ACC112 (cell line): ENCODE data around the gene ATG13.

ENCODE experiments used
- H2AFZ ChIP-seq: fragments of 200-600 bp; sonication (generic); one replicate; pipeline ENCODE4 v1.6.0; 2017; ENCODE audit warnings: antibody characterized with exemption, low read length; ENCODE audit not compliant: unreplicated experiment
- H3K27ac ChIP-seq: fragments of 200-600 bp; sonication (generic); 2 replicates; pipeline ENCODE4 v1.5.1; 2014; ENCODE audit warnings: low read depth, mild to moderate bottlenecking, antibody characterized with exemption, low read length, moderate library complexity
- H3K27me3 ChIP-seq: fragments of 200-600 bp; sonication (generic); 2 replicates; pipeline ENCODE4 v1.6.1; 2014; ENCODE audit warnings: mild to moderate bottlenecking, antibody characterized with exemption, low read length, moderate library complexity, mixed read lengths; ENCODE audit not compliant: insufficient read depth
- H3K36me3 ChIP-seq: fragments of 200-600 bp; sonication (generic); 2 replicates; pipeline ENCODE4 v1.6.1; 2016; ENCODE audit warnings: mild to moderate bottlenecking, antibody characterized with exemption, low read length, moderate library complexity, mixed read lengths; ENCODE audit not compliant: insufficient read depth
- H3K4me1 ChIP-seq: fragments of 200-600 bp; sonication (generic); one replicate; pipeline ENCODE4 v1.6.1; 2016; ENCODE audit warnings: low read length, mixed read lengths; ENCODE audit not compliant: insufficient read depth, unreplicated experiment, control insufficient read depth
- H3K4me3 ChIP-seq: fragments of 200-600 bp; sonication (generic); 2 replicates; pipeline ENCODE4 v1.5.1; 2014; ENCODE audit warnings: mild to moderate bottlenecking, low read depth, low read length
- H3K79me2 ChIP-seq: fragments of 200-600 bp; sonication (generic); one replicate; pipeline ENCODE4 v1.6.0; 2016; ENCODE audit warnings: low read length; ENCODE audit not compliant: control insufficient read depth, unreplicated experiment, insufficient read depth

The ATG13 gene

GRCh38 chr11:46643531-46643930 lies 26.2 kb downstream of the ATG13 start:
- H3K36me3 ChIP-seq: peaks cover 11% of the 10 kb centered on the region; the same call in 1 of the 2 replicates
- H2AFZ ChIP-seq: no peak overlapping the region
- no peaks in the 10 kb centered on the region for H3K79me2 ChIP-seq
- no peak overlapping the region for H3K4me3 ChIP-seq
- H3K27me3 ChIP-seq: no peaks in the 10 kb centered on the region
- peaks cover 10% of the 10 kb centered on the region for H3K4me1 ChIP-seq
- H3K27ac ChIP-seq: no peak overlapping the region

GRCh38 chr11:46643986-46644385 lies 26.6 kb downstream of the ATG13 start:
- Histone ChIP-seq H3K27ac (no peak overlapping the region), H3K27me3 (no peaks in the 10 kb centered on the region), H3K4me1 (peaks cover 10% of the 10 kb centered on the region), H3K36me3 (peaks cover 11% of the 10 kb centered on the region; the same call in 1 of the 2 replicates), H3K79me2 (no peaks in the 10 kb centered on the region), H3K4me3 (no peak overlapping the region), H2AFZ (no peak overlapping the region)

- Histone ChIP-seq H2AFZ (no peak overlapping the region), H3K4me1 (peaks cover 20% of the 10 kb centered on the region), H3K4me3 (peak overlapping the region; percentile 4; the same call in 1 of the 2 replicates), H3K27ac (peak overlapping the region; percentile 83), H3K79me2 (no peaks in the 10 kb centered on the region), H3K27me3 (no peaks in the 10 kb centered on the region), H3K36me3 (peaks cover 19% of the 10 kb centered on the region)
Observed at GRCh38 chr11:46649180-46649738, 31.9 kb downstream of the ATG13 start.

GRCh38 chr11:46655631-46656030 lies 38.3 kb downstream of the ATG13 start:
- Histone ChIP-seq H3K27ac (no peak overlapping the region), H3K4me3 (no peak overlapping the region), H3K36me3 (peaks cover 43% of the 10 kb centered on the region), H3K4me1 (peaks cover 7% of the 10 kb centered on the region), H2AFZ (no peak overlapping the region), H3K79me2 (no peaks in the 10 kb centered on the region), H3K27me3 (no peaks in the 10 kb centered on the region)

GRCh38 chr11:46657186-46657585 lies 39.8 kb downstream of the ATG13 start:
- Histone ChIP-seq H3K79me2 (no peaks in the 10 kb centered on the region), H3K4me1 (peaks cover 7% of the 10 kb centered on the region), H2AFZ (no peak overlapping the region), H3K27me3 (no peaks in the 10 kb centered on the region), H3K27ac (peak overlapping the region; percentile 70; the same call in 1 of the 2 replicates), H3K4me3 (no peak overlapping the region), H3K36me3 (peaks cover 36% of the 10 kb centered on the region)

GRCh38 chr11:46658259-46658658 lies 40.9 kb downstream of the ATG13 start:
- Histone ChIP-seq H3K4me1 (peaks cover 7% of the 10 kb centered on the region), H2AFZ (no peak overlapping the region), H3K36me3 (peaks cover 37% of the 10 kb centered on the region), H3K79me2 (no peaks in the 10 kb centered on the region), H3K4me3 (no peak overlapping the region), H3K27me3 (no peaks in the 10 kb centered on the region), H3K27ac (peak overlapping the region; percentile 70)

GRCh38 chr11:46659908-46660307 lies 42.6 kb downstream of the ATG13 start:
- no peak overlapping the region for H2AFZ ChIP-seq
- H3K79me2 ChIP-seq: no peaks in the 10 kb centered on the region
- no peak overlapping the region for H3K4me3 ChIP-seq
- H3K36me3 ChIP-seq: peaks cover 37% of the 10 kb centered on the region
- no peak overlapping the region for H3K27ac ChIP-seq
- peaks cover 7% of the 10 kb centered on the region for H3K4me1 ChIP-seq
- no peaks in the 10 kb centered on the region for H3K27me3 ChIP-seq

- Histone ChIP-seq H3K79me2 (no peaks in the 10 kb centered on the region), H3K4me3 (no peak overlapping the region), H3K27ac (no peak overlapping the region), H3K27me3 (no peaks in the 10 kb centered on the region), H3K36me3 (peaks cover 24% of the 10 kb centered on the region), H3K4me1 (peaks cover 16% of the 10 kb centered on the region), H2AFZ (no peak overlapping the region)
Observed at GRCh38 chr11:46661836-46662235, 44.5 kb downstream of the ATG13 start.

GRCh38 chr11:46662366-46662765 lies 45.0 kb downstream of the ATG13 start:
- no peaks in the 10 kb centered on the region for H3K27me3 ChIP-seq
- H3K4me1 ChIP-seq: peaks cover 17% of the 10 kb centered on the region
- no peak overlapping the region for H2AFZ ChIP-seq
- no peak overlapping the region for H3K27ac ChIP-seq
- peaks cover 19% of the 10 kb centered on the region for H3K36me3 ChIP-seq
- H3K79me2 ChIP-seq: no peaks in the 10 kb centered on the region
- H3K4me3 ChIP-seq: no peak overlapping the region

- H3K27me3 ChIP-seq: no peaks in the 10 kb centered on the region
- H3K36me3 ChIP-seq: peaks cover 16% of the 10 kb centered on the region
- H3K4me3 ChIP-seq: no peak overlapping the region
- peaks cover 10% of the 10 kb centered on the region for H3K4me1 ChIP-seq
- no peak overlapping the region for H3K27ac ChIP-seq
- H3K79me2 ChIP-seq: no peaks in the 10 kb centered on the region
- H2AFZ ChIP-seq: no peak overlapping the region
Observed at GRCh38 chr11:46663277-46663940, 46.1 kb downstream of the ATG13 start.

- Histone ChIP-seq H3K79me2 (no peaks in the 10 kb centered on the region), H2AFZ (no peak overlapping the region), H3K27me3 (no peaks in the 10 kb centered on the region), H3K27ac (no peak overlapping the region), H3K4me3 (no peak overlapping the region), H3K4me1 (peaks cover 10% of the 10 kb centered on the region), H3K36me3 (peaks cover 7% of the 10 kb centered on the region)
Observed at GRCh38 chr11:46664612-46665011, 47.3 kb downstream of the ATG13 start.
